ENCODE data around the gene FAM184A. TPM values are rescaled to one million over a fixed set of nuclear protein-coding genes. Genes with fewer than 3 reads are reported as not detected.
"Not testable (repeated sequence)": the region's sequence is repeated elsewhere in the genome, so short reads cannot be mapped to it uniquely, and the experiment has no call there.

The FAM184A gene
- total and polyA plus RNA-seq, 2 donors (not counting 3 experiments of a cell fraction or from before 2014, with no cell fraction given) = 0.04 to 0.84 TPM

DNA sequence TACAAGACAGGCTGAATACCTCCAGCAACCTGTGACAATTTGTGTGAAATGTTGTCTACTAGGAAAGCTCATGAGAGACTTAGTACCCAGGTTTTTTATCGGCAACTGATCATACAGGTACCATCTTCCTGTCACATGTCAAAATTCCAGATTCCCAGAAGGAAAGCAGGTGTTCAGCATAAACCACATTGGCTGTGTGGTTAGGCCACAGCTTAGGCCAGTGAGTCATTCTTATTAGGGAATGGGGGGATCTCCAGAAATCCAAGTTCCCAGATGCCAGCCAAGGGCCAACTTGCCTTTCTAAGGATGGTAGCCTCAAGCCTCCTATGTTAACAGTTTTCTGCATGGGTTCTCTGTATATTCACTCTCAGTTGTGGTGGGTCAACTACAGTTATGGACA is 65.9 kb downstream of the FAM184A start:
- no peak for TF ChIP-seq MYC (IDR thresholded peaks at IDR 0.05; ENCODE audit: low read depth, low read length)
- TF ChIP-seq GATA2 (IDR thresholded peaks at IDR 0.05; ENCODE audit: insufficient read depth, insufficient read length, low read depth, low read length) = no peak
- TF ChIP-seq FOS (IDR thresholded peaks at IDR 0.05; ENCODE audit: borderline replicate concordance, insufficient read depth, low read length) = no peak
- TF ChIP-seq, protein P1, sequence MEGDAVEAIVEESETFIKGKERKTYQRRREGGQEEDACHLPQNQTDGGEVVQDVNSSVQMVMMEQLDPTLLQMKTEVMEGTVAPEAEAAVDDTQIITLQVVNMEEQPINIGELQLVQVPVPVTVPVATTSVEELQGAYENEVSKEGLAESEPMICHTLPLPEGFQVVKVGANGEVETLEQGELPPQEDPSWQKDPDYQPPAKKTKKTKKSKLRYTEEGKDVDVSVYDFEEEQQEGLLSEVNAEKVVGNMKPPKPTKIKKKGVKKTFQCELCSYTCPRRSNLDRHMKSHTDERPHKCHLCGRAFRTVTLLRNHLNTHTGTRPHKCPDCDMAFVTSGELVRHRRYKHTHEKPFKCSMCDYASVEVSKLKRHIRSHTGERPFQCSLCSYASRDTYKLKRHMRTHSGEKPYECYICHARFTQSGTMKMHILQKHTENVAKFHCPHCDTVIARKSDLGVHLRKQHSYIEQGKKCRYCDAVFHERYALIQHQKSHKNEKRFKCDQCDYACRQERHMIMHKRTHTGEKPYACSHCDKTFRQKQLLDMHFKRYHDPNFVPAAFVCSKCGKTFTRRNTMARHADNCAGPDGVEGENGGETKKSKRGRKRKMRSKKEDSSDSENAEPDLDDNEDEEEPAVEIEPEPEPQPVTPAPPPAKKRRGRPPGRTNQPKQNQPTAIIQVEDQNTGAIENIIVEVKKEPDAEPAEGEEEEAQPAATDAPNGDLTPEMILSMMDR (IDR thresholded peaks at IDR 0.05; ENCODE audit: extremely low read depth in 1 of 2, insufficient read depth in 1 of 2, low read depth in 1 of 2, low read length in 2 of 2) = no peak
- TF ChIP-seq, protein P2, sequence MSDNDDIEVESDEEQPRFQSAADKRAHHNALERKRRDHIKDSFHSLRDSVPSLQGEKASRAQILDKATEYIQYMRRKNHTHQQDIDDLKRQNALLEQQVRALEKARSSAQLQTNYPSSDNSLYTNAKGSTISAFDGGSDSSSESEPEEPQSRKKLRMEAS (IDR thresholded peaks at IDR 0.05; ENCODE audit: insufficient read depth, insufficient read length) = no peak
- TF ChIP-seq POLR2AphosphoS5 (IDR thresholded peaks at IDR 0.05; ENCODE audit: insufficient read depth, low read depth, low read length) = no peak
- no peak for TF ChIP-seq EZH2 (IDR thresholded peaks at IDR 0.05; ENCODE audit: borderline replicate concordance, low read depth, low read length, severe bottlenecking)
- no peak for TF ChIP-seq JUN (IDR thresholded peaks at IDR 0.05; ENCODE audit: borderline replicate concordance, insufficient read depth, insufficient read length, low read depth)
- TF ChIP-seq POLR2A (IDR thresholded peaks at IDR 0.05; ENCODE audit: low read depth, low read length) = no peak
- dilution Hi-C loops (cut with MboI; ENCODE audit: extremely low pct_ligation_motif_present, low sequenced_read_pairs) (no loop called here), intact Hi-C loops (cut with micrococcal nuclease) (no loop called here)
- H3K27ac ChIP-seq (ENCODE audit: insufficient read depth, low read depth, low read length) = no peak overlapping the region
- no peaks in the 10 kb centered on the region for H3K36me3 ChIP-seq (ENCODE audit: control insufficient read depth in 2 of 2, extremely low read depth in 1 of 2, insufficient read depth in 2 of 2, low read length in 2 of 2)
- H3K4me1 ChIP-seq (ENCODE audit: control insufficient read depth, extremely low read depth, insufficient read depth, low read length) = no peaks in the 10 kb centered on the region
- H3K9me1 ChIP-seq (replicated peaks; ENCODE audit: control insufficient read depth, extremely low read depth, insufficient read depth, low read length) = no peaks in the 10 kb centered on the region
- no TSS peak for BruUV-seq (replicated peaks)
- FAIRE-seq (no peak), DNase-seq (ENCODE audit: low read depth, low spot score) (no peak)
- no peaks in the 10 kb centered on the region for H3K9me3 ChIP-seq (replicated peaks; ENCODE audit: control insufficient read depth, insufficient read depth, low read length)
- no peak overlapping the region for H3K9ac ChIP-seq (replicated peaks; ENCODE audit: extremely low read depth, insufficient read depth, low read length)
- H3K4me3 ChIP-seq (replicated peaks in 1 of 3; ENCODE audit: insufficient read depth in 1 of 3, low read depth in 1 of 3, low read length in 3 of 3) = no peak overlapping the region
- no peaks in the 10 kb centered on the region for H3K79me2 ChIP-seq (ENCODE audit: control insufficient read depth, insufficient read depth, low read length)
- H3K4me2 ChIP-seq (ENCODE audit: insufficient read depth, low read length) = no peak overlapping the region
- CTCF ChIA-PET = no interaction called here
- POLR2A ChIA-PET = no interaction called here
- no peaks in the 10 kb centered on the region for H3K27me3 ChIP-seq (ENCODE audit: control insufficient read depth in 2 of 2, insufficient read depth in 2 of 2, low read length in 2 of 2)
- no peaks in the 10 kb centered on the region for H4K20me1 ChIP-seq (replicated peaks; ENCODE audit: control insufficient read depth, extremely low read depth, insufficient read depth, low read length)
- H2AFZ ChIP-seq (ENCODE audit: low read depth, low read length) = no peak overlapping the region

DNA sequence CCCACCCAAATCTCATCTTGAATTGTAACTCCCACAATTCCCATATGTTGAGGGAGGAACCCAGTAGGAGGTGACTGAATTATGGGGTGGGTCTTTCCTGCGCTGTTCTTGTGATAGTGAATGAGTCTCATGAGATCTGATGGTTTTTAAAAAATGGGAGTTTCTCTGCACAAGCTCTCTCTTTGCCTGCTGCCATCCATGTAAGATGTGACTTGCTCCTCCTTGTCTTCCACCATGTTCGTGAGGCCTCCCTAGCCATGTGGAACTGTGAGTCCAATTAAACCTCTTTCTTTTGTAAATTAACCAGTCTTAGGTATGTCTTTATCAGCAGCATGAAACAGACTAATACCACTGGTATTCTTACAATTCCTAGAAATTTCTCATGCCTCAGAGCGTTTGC is 69.2 kb downstream of the FAM184A start:
- FAIRE-seq; BruUV-seq (replicated peaks); H3K9me1 ChIP-seq (replicated peaks; ENCODE audit: control insufficient read depth, extremely low read depth, insufficient read depth, low read length); dilution Hi-C loops (cut with MboI; ENCODE audit: extremely low pct_ligation_motif_present, low sequenced_read_pairs); H3K27ac ChIP-seq (ENCODE audit: insufficient read depth, low read depth, low read length); H3K4me3 ChIP-seq (replicated peaks in 1 of 3; ENCODE audit: insufficient read depth in 1 of 3, low read depth in 1 of 3, low read length in 3 of 3); POLR2A ChIA-PET; H3K9me3 ChIP-seq (replicated peaks; ENCODE audit: control insufficient read depth, insufficient read depth, low read length); H3K9ac ChIP-seq (replicated peaks; ENCODE audit: extremely low read depth, insufficient read depth, low read length); DNase-seq (ENCODE audit: low read depth, low spot score); H3K27me3 ChIP-seq (ENCODE audit: control insufficient read depth in 2 of 2, insufficient read depth in 2 of 2, low read length in 2 of 2); H3K79me2 ChIP-seq (ENCODE audit: control insufficient read depth, insufficient read depth, low read length); intact Hi-C loops (cut with micrococcal nuclease); H2AFZ ChIP-seq (ENCODE audit: low read depth, low read length); H3K36me3 ChIP-seq (ENCODE audit: control insufficient read depth in 2 of 2, extremely low read depth in 1 of 2, insufficient read depth in 2 of 2, low read length in 2 of 2); CTCF ChIA-PET; H4K20me1 ChIP-seq (replicated peaks; ENCODE audit: control insufficient read depth, extremely low read depth, insufficient read depth, low read length); H3K4me1 ChIP-seq (ENCODE audit: control insufficient read depth, extremely low read depth, insufficient read depth, low read length); H3K4me2 ChIP-seq (ENCODE audit: insufficient read depth, low read length): not testable (repeated sequence)

All from endothelial cell of umbilical vein (primary cell).